T1000 (cell line): ENCODE data around the gene LHFPL3.
"Not testable (repeated sequence)": the region's sequence is repeated elsewhere in the genome, so short reads cannot be mapped to it uniquely, and the experiment has no call there.

Experiments used
- DNase-seq: peaks from one replicate; lab custom pipeline; 2025; ENCODE audit warnings: mixed read lengths; lab: John Stamatoyannopoulos, UW

Gene LHFPL3

DNA sequence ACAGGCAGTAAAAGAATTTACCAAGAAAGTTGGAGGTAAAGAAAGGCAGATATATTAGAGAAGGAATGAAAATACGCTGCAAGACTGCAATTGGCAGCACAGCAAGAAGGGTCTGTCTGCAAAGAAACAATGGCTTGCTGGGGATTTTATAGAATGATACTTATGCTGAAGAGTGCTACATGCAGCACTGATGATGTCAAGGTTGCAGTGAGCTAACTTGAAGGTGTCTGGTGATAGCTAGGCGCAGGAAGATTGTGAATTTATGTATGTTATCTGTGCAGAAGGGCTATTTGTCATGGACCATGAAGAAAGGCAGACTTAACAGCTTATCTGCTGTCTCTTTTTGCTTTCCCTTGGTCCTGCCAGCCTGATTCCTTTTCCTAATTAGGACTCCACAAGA is 366.3 kb downstream of the LHFPL3 start:
- no peak for DNase-seq

DNA sequence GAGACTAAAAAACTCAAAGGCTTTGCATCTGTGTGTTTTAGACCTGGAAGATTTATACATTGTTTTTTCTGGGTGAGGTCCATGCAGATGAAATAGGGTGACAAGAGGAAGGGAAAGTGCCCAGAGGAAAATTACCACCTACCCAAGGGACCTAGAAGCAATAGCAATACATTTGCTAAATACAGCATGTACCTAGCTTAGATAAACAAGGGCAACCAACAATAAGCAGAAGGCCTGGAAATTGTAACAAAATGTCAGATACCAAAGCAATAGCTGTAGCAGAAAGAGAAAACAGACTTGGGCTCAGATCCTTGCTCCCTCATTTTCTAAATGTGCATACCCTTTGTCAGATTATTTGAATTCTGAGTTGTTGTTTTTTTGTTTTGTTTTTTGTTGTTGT is 367.2 kb downstream of the LHFPL3 start:
- no peak for DNase-seq

DNA sequence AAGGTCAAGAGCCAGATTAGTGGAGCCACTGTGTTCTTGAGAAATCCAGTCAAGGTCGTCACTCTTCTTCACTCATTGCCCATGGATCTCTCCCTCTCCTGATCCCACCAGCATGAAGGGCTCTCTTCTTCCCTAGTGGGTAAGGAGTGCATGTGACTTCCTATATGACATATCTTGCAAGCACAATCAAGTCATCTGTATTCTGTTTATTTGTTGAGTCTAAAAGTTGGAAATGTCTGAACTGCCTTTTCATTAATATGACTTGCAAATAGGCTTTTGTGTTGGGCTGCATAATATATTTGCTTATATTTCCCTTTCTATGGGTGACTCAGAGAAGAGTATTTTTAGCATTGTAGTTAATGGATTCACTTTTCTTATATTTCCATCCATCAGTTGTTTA is 371.9 kb downstream of the LHFPL3 start:
- DNase-seq = no peak

DNA sequence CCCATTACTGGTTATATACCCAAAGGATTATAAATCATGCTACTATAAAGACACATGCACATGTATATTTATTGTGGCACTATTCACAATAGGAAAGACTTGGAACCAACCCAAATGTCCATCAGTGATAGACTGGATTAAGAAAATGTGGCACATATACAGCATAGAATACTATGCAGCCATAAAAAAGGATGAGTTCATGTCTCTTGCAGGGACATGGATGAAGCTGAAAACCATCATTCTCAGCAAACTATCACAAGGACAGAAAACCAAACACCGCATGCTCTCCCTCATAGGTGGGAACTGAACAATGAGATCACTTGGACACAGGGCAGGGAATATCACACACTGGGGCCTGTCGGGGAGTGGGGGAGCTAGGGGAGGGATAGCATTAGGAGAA is 392.6 kb downstream of the LHFPL3 start:
- DNase-seq = not testable (repeated sequence)

DNA sequence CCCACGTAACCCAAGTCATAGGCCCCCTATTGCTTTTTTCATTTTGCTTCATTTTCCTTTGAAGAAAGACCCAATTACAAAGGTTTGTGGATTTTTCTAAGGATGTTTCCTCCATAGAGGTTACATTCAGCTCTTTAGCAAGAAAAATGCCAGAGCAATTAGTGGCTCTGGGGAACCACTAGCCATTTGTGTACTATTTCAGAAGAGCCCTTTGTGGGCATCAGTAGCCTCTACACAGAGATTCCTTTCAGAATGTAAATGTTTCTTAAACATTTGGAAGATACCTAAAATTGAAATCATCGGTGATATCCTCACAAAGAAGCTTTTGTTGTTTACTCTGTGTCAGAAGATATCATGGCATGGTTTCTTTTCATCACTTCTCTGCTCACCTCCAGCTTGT is 394.6 kb downstream of the LHFPL3 start:
- DNase-seq = no peak

DNA sequence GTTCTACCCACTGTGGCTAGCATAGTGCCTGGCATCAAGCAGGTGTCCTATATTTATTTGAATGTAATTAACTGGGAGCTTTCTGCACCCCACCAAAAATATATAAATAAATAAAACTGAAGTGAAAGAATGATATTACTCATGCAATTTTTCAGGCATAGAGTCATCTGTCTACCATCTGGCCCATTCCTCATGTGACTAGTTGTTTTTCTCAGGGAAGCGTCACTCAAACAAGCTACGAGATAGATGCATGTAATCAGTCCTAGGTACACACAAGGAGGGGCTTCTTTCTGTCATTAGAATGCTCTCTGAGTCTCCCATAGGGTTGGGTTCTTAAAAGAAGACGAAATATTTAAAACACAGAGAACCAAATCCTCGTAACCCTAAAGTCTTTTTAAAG is 430.1 kb downstream of the LHFPL3 start:
- DNase-seq = no peak

DNA sequence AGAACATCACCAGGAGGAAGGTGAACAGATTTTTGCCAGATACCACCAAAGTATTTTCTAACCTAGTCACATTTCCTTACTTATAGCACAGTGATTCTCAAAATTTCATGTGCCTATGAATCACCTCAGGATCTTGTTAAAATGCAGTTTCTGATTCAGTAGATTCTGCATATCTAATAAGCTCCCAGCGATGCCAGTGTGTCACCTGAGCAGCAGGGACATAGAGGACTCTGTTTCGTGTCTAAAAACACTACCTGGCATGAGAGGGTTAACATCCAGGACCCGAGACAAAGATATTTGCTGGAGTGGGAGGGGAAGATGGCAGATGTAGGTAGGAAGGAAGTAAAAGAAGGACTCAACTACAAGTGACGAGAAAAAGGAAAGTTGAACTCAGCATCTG is 433.5 kb downstream of the LHFPL3 start:
- no peak for DNase-seq

DNA sequence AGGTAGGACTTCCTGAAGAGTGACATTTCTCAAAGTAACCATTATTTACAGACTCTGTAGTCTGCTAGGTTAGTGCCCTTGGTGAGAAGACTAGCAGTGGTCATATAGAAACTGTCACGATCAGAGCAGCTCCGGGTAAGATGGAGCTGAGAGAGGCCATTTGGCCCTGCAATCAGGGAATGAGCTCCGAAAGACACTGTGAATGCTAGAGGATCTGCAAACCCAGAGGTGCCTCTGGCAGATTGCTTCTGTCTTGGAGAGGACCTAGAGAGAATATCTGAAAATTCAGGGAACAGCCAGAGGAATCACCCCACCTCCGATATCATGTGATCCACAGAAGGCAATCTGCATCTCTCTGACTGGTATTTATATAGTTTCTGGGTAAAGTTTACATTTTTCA is 438.7 kb downstream of the LHFPL3 start:
- DNase-seq = no peak

DNA sequence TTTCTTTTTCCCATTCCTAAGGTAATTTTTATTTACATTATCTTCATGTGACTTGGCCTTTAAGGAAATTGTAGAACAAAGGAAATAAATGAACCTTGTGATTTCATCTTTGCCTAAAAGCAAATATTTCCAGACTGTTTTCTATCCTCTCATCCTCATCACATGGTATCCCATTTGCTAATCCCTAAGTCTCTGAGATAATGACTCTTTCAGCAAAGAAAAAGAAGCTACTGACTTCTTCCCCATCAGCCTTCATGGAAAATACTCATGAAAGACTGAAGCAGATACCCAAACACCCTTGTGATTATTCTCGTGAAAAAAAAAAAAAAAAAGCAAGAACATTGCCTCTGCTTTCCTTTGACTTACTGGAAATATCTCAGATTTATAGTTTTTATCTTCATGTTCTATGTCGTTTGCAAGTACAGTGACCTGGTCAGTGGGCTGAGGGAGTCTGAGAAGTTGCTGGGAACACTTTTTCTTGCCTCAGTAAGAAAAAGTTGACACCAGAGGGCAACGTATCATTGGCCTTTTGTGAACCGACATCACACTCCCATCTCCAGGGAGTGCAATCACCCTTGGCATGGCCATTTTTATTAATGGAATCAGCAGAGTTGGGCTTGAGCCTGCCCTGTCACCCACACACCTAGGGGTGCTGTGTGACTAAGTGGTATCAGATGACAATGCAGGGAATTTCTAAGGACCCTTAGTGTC is 439.6 kb downstream of the LHFPL3 start:
- DNase-seq = no peak

DNA sequence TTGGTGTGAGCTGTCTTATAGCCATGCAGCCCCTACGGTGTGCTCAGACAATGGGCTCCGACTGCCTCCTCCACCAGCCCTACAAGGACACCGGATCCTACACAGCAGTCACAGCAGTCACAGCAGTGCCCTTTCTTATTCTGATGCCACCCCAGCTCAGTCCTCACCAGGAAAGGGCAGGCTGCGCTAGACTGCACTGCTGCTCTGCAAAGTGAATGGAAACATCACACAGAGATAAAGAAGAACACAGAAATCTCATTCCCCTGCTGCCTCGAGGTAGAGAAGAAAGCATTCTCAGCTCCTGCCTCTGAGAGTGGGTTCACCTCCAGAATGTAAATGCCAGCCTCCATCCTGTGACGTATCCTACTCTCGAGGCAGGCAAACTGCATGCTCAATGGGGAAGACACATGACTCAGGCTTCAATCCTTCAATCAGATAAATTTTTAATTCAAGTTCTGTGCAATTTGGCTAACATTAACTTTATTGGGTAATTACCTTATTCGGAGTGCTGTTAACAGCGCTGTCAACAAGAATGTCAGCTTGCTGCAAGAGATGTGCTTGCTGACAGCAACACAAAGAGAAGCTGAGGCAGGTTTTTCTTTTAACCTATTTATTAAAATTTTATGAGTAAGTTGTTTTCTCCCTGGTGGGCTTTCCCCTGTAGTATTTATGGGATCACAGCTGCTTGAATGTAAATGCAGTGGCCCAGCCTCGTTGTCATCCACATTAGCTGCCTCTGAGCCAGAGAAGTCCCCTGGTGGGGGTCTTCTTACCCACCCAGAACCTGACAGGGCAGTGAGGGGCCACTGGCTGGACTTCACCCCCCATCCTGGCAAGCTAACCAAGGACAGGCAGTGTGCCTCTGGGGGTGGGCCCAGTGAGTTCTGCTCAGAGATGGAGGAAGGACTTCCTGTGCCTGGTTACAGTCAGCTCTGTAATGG is 444.3 kb downstream of the LHFPL3 start:
- DNase-seq = no peak

DNA sequence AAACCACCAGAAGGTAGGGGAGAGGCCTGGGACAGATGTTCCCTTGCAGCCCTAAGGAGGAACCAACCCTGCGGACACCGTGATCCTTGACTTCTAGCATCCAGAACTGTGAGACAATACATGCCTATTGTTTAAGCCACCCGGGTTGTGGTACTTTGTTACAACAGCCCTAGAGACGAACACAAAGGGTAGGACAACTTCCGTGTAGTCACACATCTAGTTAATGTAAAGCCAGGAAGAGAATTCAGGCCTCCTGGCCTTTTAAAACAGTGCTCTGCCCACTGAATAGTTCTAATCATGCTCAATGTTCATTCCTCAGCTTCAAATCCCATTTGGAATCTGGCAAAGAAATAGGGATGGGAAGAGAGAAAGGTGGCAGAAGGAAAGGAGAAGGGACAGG is 445.4 kb downstream of the LHFPL3 start:
- no peak for DNase-seq

DNA sequence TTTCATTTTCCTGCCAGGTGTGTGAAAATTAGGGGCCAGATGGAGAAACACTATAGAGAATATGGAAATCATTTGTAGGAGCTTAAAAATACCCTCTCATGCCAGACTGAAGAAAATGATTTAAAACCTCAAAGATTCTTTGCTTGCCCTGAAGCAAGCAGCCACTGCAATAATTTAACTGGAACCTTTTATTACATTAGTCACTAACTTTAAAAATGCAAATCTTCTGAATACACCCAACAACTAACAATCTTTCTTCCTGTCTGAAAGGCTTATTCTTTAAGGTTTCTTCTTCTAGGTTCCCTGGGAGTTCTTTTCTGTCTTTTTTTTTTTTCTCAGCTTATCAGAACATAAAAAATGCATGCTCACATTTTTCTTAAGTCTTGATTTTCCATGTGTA is 447.1 kb downstream of the LHFPL3 start:
- no peak for DNase-seq

DNA sequence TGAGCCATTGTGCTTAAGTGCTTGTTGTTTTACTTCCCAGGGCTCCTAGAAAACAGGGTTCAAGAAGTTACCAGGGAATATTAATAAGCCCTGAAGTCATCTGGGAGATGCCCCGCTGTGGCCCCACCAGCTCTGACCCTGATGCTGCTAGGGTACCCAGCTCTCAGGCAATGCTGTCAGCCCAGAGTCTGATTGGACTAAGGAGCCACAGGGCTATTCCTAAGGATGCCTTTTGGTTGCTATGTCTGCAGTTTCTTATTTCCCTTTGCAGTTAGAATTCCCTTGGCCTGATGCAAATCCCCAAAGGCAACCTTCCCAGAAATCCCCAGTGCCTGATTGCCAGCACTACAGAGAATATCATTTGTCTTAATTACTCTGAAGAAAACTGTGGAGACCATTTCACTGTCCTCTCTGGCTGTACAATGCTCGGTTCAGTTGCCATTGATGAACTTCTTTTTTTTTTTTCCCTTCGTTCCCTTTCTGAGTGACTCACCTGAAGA is 448.9 kb downstream of the LHFPL3 start:
- DNase-seq = no peak

DNA sequence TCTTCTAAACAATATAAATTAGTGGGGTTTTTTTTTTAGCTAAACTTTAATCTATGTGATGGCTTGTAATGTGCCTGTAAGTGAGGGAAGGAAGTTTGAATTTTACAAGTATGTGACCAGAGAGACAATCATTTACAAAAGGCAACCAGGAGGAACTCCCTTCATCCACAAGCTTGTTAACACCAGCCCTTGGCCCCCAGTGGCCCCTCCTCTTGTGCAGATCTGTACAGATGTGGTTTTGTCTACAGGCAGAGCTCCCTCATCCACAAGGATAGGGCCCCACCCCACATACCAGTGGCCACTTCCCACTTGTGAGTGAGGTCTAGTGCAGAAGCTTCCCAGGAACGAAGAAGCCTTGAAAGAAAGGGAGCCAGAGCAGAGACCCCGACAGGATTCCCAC is 451.5 kb downstream of the LHFPL3 start:
- no peak for DNase-seq

DNA sequence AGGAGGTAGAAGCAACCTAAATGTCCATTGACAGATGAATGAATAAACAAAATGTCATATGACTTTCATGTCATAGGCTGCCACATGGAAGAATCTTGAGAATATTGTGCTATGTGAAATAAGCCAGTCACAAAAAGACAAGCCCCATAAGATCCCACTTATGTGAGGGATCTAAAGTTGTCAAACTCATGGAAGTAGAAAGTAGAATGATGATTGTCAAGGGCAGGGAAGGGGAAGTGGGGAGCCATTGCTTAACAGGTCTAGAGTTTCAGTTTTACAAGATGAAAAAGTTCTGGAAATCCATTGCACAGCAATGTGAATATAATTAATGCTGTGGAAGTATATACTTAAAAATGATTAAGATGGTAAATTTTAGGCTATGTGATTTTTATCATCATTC is 456.3 kb downstream of the LHFPL3 start:
- no peak for DNase-seq

DNA sequence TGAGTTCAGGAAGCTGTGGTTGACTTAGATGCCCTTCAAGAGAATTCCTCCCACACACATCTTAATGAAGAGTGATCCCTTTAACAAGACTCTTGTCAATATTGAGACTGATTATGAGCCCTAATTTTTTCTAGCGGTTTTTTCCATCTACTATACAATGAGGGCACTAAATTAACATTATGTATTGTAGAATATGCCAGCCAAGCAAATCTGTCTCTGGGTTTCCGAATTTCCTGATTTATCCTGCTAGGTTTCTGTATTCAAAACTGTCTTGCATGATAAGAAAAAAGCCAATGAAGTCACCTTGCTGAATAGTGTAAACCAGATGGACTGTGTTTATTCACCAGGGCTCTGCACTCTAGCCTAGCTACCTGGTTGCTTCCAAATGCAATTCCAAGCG is 461.4 kb downstream of the LHFPL3 start:
- DNase-seq = no peak

DNA sequence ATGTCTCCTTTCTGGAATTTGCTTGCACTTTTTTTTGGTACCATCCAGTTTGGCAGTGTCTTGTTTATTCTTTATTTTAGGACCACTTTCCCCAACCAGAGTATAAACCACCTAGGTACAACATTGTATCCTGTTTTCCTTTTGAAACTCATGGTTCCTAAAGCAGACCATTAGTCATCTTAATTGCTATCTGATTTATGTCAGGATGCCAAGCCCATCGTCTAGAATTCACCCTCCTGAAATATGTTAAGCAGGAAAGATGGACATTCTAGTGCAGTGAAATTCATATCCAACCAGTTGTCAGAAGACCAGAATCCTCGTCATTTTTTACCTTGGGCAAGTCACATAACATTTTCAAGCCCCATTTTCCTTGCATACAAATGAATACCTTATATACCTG is 462.0 kb downstream of the LHFPL3 start:
- no peak for DNase-seq

DNA sequence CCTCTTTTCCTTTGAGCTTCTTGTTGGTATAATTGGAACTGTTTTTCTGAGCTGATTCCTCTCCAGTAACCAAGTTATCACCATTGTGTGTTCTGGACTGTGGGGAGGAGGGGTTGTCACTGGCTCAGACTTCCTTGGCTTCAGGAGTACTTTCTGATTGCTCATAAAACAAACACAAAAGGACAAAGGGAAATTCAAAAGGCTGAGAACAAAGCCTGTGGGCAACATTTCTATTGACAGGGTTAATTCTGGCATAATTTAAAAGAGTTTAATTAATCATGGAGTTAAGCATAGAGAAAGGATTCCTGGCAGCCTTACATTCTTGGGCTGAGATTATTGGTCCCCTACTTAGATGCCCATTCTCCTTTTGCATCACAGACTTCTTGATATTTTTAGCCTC is 462.7 kb downstream of the LHFPL3 start:
- DNase-seq = no peak

DNA sequence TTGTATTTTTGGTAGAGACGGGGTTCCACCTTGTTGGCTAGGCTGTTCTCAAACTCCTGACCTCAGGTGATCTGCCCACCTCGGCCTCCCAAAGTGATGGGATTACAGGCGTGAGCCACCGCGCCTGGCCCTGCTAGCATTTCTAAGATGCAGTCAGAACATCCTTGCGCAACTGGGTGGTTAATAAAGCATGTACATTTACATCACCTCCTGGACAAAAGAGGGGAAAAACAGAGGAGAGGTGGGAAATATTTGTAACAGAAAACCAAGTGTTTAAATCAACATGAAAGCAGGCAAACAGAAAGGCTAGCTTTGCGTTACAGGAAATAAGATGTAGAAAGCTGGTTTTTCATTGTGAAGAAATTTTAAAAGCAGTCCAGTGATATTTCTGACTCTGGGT is 464.7 kb downstream of the LHFPL3 start:
- no peak for DNase-seq

DNA sequence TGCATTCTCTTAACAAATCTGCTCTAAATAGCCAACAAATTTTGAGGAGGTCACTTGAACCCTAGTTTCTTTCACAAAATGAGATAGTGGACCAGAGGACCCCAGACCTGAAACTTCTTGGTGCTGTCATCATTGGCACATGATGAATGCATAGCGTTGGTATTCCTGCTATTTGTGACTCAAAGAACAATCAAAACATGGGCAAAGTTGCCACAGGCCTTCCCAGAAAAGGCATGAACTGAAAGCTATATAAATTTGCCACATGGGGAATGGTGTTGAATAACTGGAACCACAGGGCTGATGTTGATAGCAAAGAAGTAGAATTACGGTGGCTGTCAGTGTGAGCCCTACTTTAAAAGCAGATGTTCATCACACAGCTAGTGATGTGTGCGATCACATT is 465.8 kb downstream of the LHFPL3 start:
- DNase-seq = no peak

DNA sequence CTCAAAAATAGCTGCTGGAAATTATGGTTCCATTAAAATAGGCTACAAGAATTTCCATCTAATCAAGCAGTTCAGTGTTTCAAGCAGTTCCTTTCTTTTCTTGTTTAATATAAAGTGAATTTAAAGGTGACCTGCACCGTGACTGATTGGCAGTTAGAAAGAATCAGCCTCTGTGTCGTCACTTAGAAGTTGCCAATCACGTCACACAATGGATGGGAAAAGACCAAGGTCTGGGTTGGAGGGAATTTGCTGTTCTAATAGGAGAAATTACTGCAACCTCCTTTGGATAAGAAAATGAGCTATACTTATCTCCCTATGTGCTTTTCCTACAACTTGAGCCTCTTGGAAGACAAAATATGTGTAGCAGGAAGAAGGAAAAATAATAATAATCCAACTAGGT is 466.2 kb downstream of the LHFPL3 start:
- DNase-seq = no peak

DNA sequence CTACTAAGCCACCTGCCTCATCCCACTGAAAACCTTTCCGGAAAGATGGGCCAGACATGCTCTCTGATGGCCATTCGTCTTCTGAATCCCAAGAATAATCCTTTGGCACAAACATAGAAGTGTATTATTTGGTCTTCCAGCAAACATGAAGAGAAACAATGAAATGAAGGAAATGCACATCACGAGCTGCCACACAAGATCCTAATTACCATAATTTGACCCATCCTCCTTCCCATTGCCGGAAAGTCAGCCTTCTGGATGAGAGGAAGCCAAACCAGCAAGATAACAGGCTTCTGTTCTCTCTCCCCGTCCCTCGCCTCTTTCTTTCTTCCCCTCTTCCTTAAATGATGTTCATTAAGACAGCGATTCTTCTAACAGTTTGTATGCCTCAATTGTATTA is 466.7 kb downstream of the LHFPL3 start:
- DNase-seq = no peak
